BLaER1 (cell line): ENCODE results near the gene KCNMB1.
"Not testable (repeated sequence)": the region's sequence is repeated elsewhere in the genome, so short reads cannot be mapped to it uniquely, and the experiment has no call there.

ENCODE experiments used
- H3K27ac ChIP-seq: shearing (Covaris generic); formaldehyde crosslinking; 2 replicates; pipeline ENCODE4 v1.8.1; 2022
- H3K27me3 ChIP-seq: shearing (Covaris generic); formaldehyde crosslinking; 2 replicates; pipeline ENCODE4 v1.8.1; 2022
- H3K36me3 ChIP-seq: shearing (Covaris generic); formaldehyde crosslinking; 2 replicates; pipeline ENCODE4 v1.8.1; 2022
- H3K4me1 ChIP-seq: shearing (Covaris generic); formaldehyde crosslinking; 2 replicates; pipeline ENCODE4 v1.8.1; 2022
- H3K4me2 ChIP-seq: shearing (Covaris generic); formaldehyde crosslinking; 2 replicates; pipeline ENCODE4 v1.8.1; 2022
- H3K4me3 ChIP-seq: shearing (Covaris generic); formaldehyde crosslinking; 2 replicates; pipeline ENCODE4 v1.8.1; 2022
- H3K9ac ChIP-seq: shearing (Covaris generic); formaldehyde crosslinking; 2 replicates; pipeline ENCODE4 v1.8.1; 2022
- H3K9me3 ChIP-seq: shearing (Covaris generic); formaldehyde crosslinking; 2 replicates; pipeline ENCODE4 v1.8.1; 2022
- H4K20me1 ChIP-seq: shearing (Covaris generic); formaldehyde crosslinking; 2 replicates; pipeline ENCODE4 v1.8.1; 2022
- Cebpa-rat ChIP-seq: shearing (Covaris generic); IDR thresholded peaks from 2 replicates; pipeline ENCODE4 v1.8.1; 2022

The KCNMB1 gene

GRCh38 chr5:170386743-170387395 is 2.3 kb downstream of the KCNMB1 start:
- H3K27ac ChIP-seq, result 0 out of 2 replicates have a peak overlapping the region, but pooled peaks have one; percentile 15
- no peaks in the 10 kb centered on the region for H3K9me3 ChIP-seq
- H3K4me1 ChIP-seq, result peaks cover 84% of the 10 kb centered on the region
- no peaks in the 10 kb centered on the region for H4K20me1 ChIP-seq
- H3K27me3 ChIP-seq, result no peaks in the 10 kb centered on the region
- peak overlapping the region; percentile 1 for H3K4me2 ChIP-seq
- no peak overlapping the region for H3K9ac ChIP-seq
- H3K36me3 ChIP-seq, result no peaks in the 10 kb centered on the region; the same call in 1 of the 2 replicates
- H3K4me3 ChIP-seq, result no peak overlapping the region
- TF ChIP-seq Cebpa-rat, result no peak

DNA sequence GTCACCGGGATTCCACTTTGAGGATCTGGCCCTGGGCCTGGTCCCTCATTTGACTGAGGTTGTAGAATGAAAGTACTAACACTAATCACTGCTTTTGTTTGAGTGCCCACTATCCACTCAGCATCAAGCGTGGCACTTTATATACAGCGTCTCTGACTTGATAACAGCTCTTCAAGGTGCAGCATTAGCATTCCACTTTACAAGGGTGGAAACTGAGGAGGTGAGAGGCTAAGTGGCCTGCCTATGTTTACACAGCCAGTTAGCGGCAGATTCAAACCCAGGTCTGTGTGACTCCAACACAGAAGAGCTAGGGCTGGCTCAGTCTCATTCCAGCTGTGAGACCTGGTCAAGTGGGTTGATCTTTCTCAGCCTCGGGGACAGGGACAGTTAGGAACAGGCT is 5.9 kb downstream of the KCNMB1 start:
- TF ChIP-seq Cebpa-rat, result no peak
- no peak overlapping the region for H3K9ac ChIP-seq
- H4K20me1 ChIP-seq, result no peaks in the 10 kb centered on the region
- H3K36me3 ChIP-seq, result peaks cover 10% of the 10 kb centered on the region; the same call in 1 of the 2 replicates
- H3K9me3 ChIP-seq, result no peaks in the 10 kb centered on the region
- no peak overlapping the region for H3K4me2 ChIP-seq
- no peaks in the 10 kb centered on the region for H3K27me3 ChIP-seq
- no peak overlapping the region for H3K27ac ChIP-seq
- H3K4me1 ChIP-seq, result peaks cover 50% of the 10 kb centered on the region
- H3K4me3 ChIP-seq, result no peak overlapping the region

- no peak overlapping the region for H3K27ac ChIP-seq
- H3K4me1 ChIP-seq, result peaks cover 46% of the 10 kb centered on the region
- TF ChIP-seq Cebpa-rat, result no peak
- H4K20me1 ChIP-seq, result no peaks in the 10 kb centered on the region
- no peak overlapping the region for H3K4me2 ChIP-seq
- H3K36me3 ChIP-seq, result peaks cover 11% of the 10 kb centered on the region; the same call in 1 of the 2 replicates
- H3K4me3 ChIP-seq, result no peak overlapping the region
- no peak overlapping the region for H3K9ac ChIP-seq
- no peaks in the 10 kb centered on the region for H3K9me3 ChIP-seq
- no peaks in the 10 kb centered on the region for H3K27me3 ChIP-seq
Observed at GRCh38 chr5:170382790-170383189, 6.4 kb downstream of the KCNMB1 start.

GRCh38 chr5:170380361-170380951 is 8.7 kb downstream of the KCNMB1 start:
- TF ChIP-seq Cebpa-rat, result no peak
- Histone ChIP-seq H3K4me2 (no peak overlapping the region), H3K4me1 (peaks cover 27% of the 10 kb centered on the region), H3K27me3 (no peaks in the 10 kb centered on the region), H4K20me1 (no peaks in the 10 kb centered on the region), H3K36me3 (peaks cover 11% of the 10 kb centered on the region; the same call in 1 of the 2 replicates), H3K9ac (no peak overlapping the region), H3K27ac (no peak overlapping the region), H3K9me3 (no peaks in the 10 kb centered on the region), H3K4me3 (no peak overlapping the region)

GRCh38 chr5:170378740-170379139 is 10.4 kb downstream of the KCNMB1 start:
- H3K4me3 ChIP-seq, result no peak overlapping the region
- H3K9ac ChIP-seq, result no peak overlapping the region
- H3K36me3 ChIP-seq, result peaks cover 11% of the 10 kb centered on the region; the same call in 1 of the 2 replicates
- H3K27ac ChIP-seq, result no peak overlapping the region
- H3K4me2 ChIP-seq, result no peak overlapping the region
- H3K27me3 ChIP-seq, result no peaks in the 10 kb centered on the region
- TF ChIP-seq Cebpa-rat, result no peak
- peaks cover 15% of the 10 kb centered on the region for H3K4me1 ChIP-seq
- no peaks in the 10 kb centered on the region for H4K20me1 ChIP-seq
- no peaks in the 10 kb centered on the region for H3K9me3 ChIP-seq

DNA sequence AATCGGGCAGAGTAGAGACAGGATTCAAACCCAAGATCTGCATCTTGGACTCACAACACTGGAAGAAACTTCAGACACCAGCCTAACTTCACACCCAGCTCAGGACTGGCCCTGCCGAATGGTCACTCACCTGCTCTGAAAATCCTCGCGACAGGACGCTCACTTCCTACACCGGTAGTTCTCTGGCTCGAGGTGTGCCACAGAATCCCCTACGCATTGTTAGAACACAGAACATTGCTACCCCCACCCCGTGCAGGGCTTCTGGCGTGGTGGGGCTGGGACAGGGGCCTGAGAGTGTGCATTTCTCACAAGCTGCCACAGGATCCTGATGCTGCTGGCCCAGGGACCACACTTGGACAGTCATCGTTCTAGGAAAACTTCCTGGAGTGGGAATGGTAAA is 12.1 kb downstream of the KCNMB1 start:
- TF ChIP-seq Cebpa-rat, result no peak
- H3K4me1 ChIP-seq, result no peaks in the 10 kb centered on the region
- H3K27ac ChIP-seq, result no peak overlapping the region
- H4K20me1 ChIP-seq, result no peaks in the 10 kb centered on the region
- no peak overlapping the region for H3K9ac ChIP-seq
- H3K27me3 ChIP-seq, result no peaks in the 10 kb centered on the region
- H3K4me2 ChIP-seq, result no peak overlapping the region
- peaks cover 11% of the 10 kb centered on the region; the same call in 1 of the 2 replicates for H3K36me3 ChIP-seq
- H3K9me3 ChIP-seq, result no peaks in the 10 kb centered on the region
- no peak overlapping the region for H3K4me3 ChIP-seq

- H3K4me2 ChIP-seq, H3K4me3 ChIP-seq, H4K20me1 ChIP-seq, H3K27ac ChIP-seq, H3K4me1 ChIP-seq, H3K27me3 ChIP-seq, H3K9ac ChIP-seq, H3K9me3 ChIP-seq: not testable (repeated sequence)
- H3K36me3 ChIP-seq, result peaks cover 11% of the 10 kb centered on the region; the same call in 1 of the 2 replicates
Observed at GRCh38 chr5:170376526-170376925, 12.6 kb downstream of the KCNMB1 start.

- no peak for TF ChIP-seq Cebpa-rat
- H3K27ac ChIP-seq, result no peak overlapping the region
- H4K20me1 ChIP-seq, result no peaks in the 10 kb centered on the region
- H3K4me2 ChIP-seq, result no peak overlapping the region
- no peak overlapping the region for H3K4me3 ChIP-seq
- no peaks in the 10 kb centered on the region for H3K27me3 ChIP-seq
- H3K36me3 ChIP-seq, result peaks cover 8% of the 10 kb centered on the region; the same call in 1 of the 2 replicates
- no peaks in the 10 kb centered on the region for H3K4me1 ChIP-seq
- H3K9ac ChIP-seq, result no peak overlapping the region
- H3K9me3 ChIP-seq, result no peaks in the 10 kb centered on the region
Observed at GRCh38 chr5:170375283-170375682, 13.9 kb downstream of the KCNMB1 start.

DNA sequence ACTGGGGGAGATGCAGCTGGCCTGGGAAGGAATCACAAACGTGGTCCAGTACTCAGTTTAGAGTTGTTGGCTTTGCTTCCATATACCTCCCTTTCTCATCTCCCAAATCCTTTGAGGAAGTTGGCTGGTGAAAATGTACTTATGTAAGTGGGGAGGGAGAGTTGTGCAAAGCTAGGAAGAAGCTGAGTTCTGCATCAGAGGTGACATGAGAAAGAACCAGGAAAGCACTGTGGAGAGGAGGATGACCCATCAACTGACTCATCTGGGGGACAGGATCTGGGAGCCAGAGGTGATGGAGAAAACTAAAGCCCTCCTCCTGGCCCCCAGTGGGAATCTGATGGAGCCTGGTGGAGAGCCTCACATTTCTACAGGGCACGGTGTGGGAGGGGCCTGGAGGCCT is 16.2 kb downstream of the KCNMB1 start:
- H4K20me1 ChIP-seq, result no peaks in the 10 kb centered on the region
- H3K9me3 ChIP-seq, result no peaks in the 10 kb centered on the region
- no peaks in the 10 kb centered on the region for H3K4me1 ChIP-seq
- no peak overlapping the region for H3K9ac ChIP-seq
- no peak overlapping the region for H3K27ac ChIP-seq
- H3K36me3 ChIP-seq, result no peaks in the 10 kb centered on the region
- no peak for TF ChIP-seq Cebpa-rat
- no peak overlapping the region for H3K4me2 ChIP-seq
- H3K27me3 ChIP-seq, result no peaks in the 10 kb centered on the region
- H3K4me3 ChIP-seq, result no peak overlapping the region

DNA sequence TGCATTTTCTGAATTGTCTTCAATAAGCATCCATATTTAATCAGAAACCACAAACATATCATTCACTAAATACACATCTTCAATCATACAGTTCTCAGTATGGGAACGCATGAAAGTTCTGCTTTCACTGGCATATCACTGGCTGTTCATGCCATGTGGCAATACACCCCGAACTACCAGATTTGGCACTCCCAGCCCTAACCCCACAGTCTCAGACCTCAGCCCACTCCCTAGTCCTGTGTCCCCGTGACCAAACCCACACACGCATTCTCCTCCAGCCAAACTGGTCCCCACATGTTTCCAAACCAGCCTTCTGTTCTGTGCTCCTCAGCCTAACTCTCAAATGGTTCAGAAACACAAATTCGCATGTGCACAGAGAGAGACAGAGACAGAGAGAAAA is 20.6 kb downstream of the KCNMB1 start:
- no peak for TF ChIP-seq Cebpa-rat
- H3K4me2 ChIP-seq, result no peak overlapping the region

More for the DNA sequence above, 20.6 kb downstream of the KCNMB1 start:
- H3K27ac ChIP-seq, result no peak overlapping the region
- H3K4me1 ChIP-seq, result no peaks in the 10 kb centered on the region
- no peaks in the 10 kb centered on the region for H3K27me3 ChIP-seq
- H3K4me3 ChIP-seq, result no peak overlapping the region
- no peak overlapping the region for H3K9ac ChIP-seq
- H4K20me1 ChIP-seq, result no peaks in the 10 kb centered on the region
- H3K9me3 ChIP-seq, result no peaks in the 10 kb centered on the region
- H3K36me3 ChIP-seq, result no peaks in the 10 kb centered on the region
